Lower leg skin (tissue), 4 donors: ENCODE measurements around the gene C22orf23. TPM values are rescaled to one million over a fixed set of nuclear protein-coding genes. Genes with fewer than 3 reads are reported as not detected.

Experiments
- DNase-seq, 2 donors: peaks; one replicate each; pipeline ENCODE4 v3.0.0-alpha.2; 2019; ENCODE audit warnings: low spot score in 2 of 2
- H3K4me3 ChIP-seq: fragments of 200-600 bp; sonication (generic); 2 replicates; pipeline ENCODE4 v1.5.1; 2017; ENCODE audit warnings: mild to moderate bottlenecking, low read depth; ENCODE audit not compliant: poor library complexity, severe bottlenecking
- POLR2A ChIP-seq, 2 donors: fragments of 450-650 bp; IDR thresholded peaks; one replicate each; pipeline ENCODE4 v1.6.1; 2016 to 2017; ENCODE audit warnings: antibody characterized with exemption in 2 of 2, mild to moderate bottlenecking in 1 of 2, moderate library complexity in 1 of 2
- WGBS, 2 donors: methylation state at CpG; one replicate each; pipeline ENCODE4 v1.1.5; 2018; 5-methylcytosine and 5-hydroxymethylcytosine counted together
- intact Hi-C: fragments of 100-400 bp; cut with DNase I; formaldehyde crosslinking; loops from one replicate; pipeline ENCODE4 v1.15.0; 2023; ENCODE audit warnings: low total_unique reads
- total RNA-seq, 4 donors: library from RNA; depleted of rRNA; stranded (reverse); fragments of >200 nt; gene quantifications; one replicate each; pipeline ENCODE4 v1.1.0, GENCODE V29; 2016
- TF ChIP-seq, protein P1 (sequence below), 3 donors: fragments of 450-650 bp; IDR thresholded peaks; one replicate each; pipeline ENCODE4 v1.5.1; 2016; ENCODE audit warnings: antibody characterized with exemption in 3 of 3, mild to moderate bottlenecking in 3 of 3, moderate library complexity in 2 of 3

Gene C22orf23
- total RNA-seq, 4 donors from 2014 or later, result not detected

DNA sequence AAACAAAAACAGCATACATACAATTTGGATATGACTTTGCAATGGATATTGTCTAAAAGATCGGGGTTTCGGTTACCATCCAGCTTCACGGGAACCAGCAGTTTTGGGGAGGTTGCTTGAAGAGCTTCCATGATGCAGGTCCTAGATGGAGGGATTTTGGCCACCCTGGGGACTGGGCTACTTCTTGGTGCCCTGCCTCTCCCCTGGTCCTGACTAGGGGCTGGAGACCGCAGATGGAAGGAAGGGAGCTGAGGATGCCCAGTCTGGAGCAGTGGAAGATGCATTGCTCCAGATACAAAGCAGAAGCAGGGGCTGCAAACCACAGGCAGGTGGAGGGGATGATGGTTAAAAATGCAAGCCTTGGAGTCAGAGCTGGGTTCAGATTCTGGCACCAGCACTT lies 17.5 kb upstream of the C22orf23 start:
- TF ChIP-seq POLR2A (IDR thresholded peaks at IDR 0.05), result no peak
- TF ChIP-seq, protein P1, sequence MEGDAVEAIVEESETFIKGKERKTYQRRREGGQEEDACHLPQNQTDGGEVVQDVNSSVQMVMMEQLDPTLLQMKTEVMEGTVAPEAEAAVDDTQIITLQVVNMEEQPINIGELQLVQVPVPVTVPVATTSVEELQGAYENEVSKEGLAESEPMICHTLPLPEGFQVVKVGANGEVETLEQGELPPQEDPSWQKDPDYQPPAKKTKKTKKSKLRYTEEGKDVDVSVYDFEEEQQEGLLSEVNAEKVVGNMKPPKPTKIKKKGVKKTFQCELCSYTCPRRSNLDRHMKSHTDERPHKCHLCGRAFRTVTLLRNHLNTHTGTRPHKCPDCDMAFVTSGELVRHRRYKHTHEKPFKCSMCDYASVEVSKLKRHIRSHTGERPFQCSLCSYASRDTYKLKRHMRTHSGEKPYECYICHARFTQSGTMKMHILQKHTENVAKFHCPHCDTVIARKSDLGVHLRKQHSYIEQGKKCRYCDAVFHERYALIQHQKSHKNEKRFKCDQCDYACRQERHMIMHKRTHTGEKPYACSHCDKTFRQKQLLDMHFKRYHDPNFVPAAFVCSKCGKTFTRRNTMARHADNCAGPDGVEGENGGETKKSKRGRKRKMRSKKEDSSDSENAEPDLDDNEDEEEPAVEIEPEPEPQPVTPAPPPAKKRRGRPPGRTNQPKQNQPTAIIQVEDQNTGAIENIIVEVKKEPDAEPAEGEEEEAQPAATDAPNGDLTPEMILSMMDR (IDR thresholded peaks at IDR 0.05), result no peak
- DNase-seq, result no peak
- intact Hi-C loops, result no loop called here
- H3K4me3 ChIP-seq, result no peak overlapping the region
- WGBS, 2 donors, result 92 to 95% methylated on average over 4 of the region's 4 CpGs

DNA sequence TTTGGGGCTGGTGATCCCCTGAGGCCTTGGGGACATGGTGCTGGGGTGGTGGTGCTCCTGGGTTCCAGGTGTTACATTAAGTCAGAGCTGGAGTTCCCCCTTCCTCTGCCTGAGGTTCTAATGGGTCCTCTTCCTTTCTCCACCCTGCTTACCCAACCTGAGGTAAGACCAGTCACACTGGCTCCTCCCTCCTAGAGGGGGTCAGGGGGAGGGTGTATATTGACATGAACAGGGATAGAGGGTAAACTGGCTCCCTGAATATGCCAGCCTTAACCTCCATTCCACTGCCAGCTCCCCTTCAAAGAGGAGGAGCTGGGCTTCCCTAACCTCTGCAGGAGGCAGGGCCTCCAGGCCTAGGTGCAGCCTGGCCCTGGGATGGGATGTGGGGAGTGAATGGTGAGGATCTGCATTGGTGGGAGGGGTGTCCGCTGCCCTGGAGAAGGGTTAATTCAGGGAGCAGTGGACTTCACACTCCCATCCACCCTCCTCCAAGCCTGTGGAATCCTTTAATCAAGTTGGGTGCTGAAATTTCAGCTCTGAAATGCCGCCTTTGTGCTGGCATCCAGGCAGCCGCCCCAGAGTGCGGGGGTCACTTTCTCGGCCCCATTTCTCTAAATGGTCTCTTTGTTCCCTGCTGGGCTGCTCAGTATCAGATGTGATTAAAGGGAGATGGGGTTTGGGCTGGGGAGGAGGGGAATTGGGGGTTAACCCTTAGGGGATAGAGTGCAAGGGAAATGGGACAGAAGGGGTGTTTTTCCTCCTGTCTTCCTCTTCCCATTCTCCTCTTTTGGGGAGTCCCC lies 15.3 kb upstream of the C22orf23 start:
- intact Hi-C loops, result loop anchor here (5.0 kb wide), 1 partner anchor 151 kb away; no protein-coding TSS in a partner anchor
- WGBS, 2 donors, result 91 to 100% methylated on average over 5 of the region's 5 CpGs
- no peak for TF ChIP-seq POLR2A (IDR thresholded peaks at IDR 0.05)
- TF ChIP-seq, protein P1 (IDR thresholded peaks at IDR 0.05), result no peak

DNA sequence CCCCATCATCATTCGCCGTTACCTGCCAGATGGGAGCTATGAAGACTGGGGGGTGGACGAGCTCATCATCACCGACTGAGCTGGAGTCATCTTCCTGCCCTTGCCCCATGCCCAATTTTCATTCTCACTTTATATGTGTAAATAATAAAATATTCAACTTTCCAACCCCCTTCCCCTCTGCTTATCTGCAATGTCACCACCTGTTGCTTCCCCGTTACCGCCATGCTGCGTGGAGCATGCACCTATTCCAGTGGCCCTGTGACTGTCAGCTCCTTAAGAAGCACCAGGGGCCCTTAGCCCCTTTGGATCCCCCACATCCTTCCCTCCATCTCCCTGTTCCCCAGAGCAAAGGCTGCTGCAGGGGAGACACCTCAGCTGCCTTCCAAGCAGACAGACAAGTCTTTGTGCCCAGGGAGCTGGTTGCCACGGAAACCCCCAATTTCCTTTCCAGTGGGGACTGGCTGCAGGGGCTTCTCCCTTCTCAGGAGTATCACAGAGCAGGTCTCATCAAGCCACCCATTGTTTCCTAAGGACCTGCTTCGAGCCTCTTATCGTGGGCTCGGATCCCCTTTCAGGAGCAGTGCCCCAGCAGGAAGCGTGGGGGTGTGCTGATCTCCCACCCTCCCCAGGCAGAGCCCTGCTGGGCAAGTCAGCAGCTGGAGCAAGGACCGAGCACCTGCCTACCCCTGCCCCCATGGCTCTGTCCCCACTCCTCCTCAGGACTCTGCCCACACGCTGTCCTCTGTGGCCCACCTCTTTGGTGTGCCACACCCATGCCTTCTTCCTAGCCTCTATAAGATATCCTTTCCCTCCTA lies 14.4 kb upstream of the C22orf23 start:
- H3K4me3 ChIP-seq, result no peak overlapping the region
- DNase-seq, result no peak
- TF ChIP-seq, protein P1 (IDR thresholded peaks at IDR 0.05), result no peak
- TF ChIP-seq POLR2A (IDR thresholded peaks at IDR 0.05), result no peak
- 91 to 92% methylated on average over 13 to 14 of the region's 14 CpGs for WGBS, 2 donors
- intact Hi-C loops, result loop anchor here (5.0 kb wide), 1 partner anchor 151 kb away; no protein-coding TSS in a partner anchor

More for the DNA sequence above, 15.3 kb upstream of the C22orf23 start:
- no peak for DNase-seq
- no peak overlapping the region for H3K4me3 ChIP-seq

DNA sequence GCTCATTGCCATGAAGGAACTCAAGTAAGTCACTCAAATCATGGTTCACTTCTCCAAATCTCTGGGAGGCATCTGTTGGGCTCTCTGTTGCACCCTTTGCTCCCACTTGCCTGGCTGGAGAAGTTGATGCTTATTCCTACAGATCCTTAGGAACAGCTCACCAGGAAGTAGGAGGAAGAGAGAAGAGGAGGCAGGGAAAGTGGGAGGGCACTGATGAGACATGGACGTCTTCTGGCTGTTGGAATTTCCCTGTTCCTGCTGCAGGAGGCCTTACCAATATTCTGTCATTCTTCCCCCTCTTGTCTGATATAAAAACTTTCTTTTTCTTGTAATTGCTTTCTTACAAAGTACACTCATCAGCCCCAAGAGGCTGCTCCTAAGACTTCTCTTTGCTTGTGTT lies 13.7 kb upstream of the C22orf23 start:
- no peak for TF ChIP-seq POLR2A (IDR thresholded peaks at IDR 0.05)
- TF ChIP-seq, protein P1 (IDR thresholded peaks at IDR 0.05), result no peak
- WGBS, 2 donors, result 63 to 64% methylated on average over 1 of the region's 1 CpG
- H3K4me3 ChIP-seq, result no peak overlapping the region
- intact Hi-C loops, result loop anchor here (5.0 kb wide), 1 partner anchor 150 kb away; no protein-coding TSS in a partner anchor
- DNase-seq, result no peak

DNA sequence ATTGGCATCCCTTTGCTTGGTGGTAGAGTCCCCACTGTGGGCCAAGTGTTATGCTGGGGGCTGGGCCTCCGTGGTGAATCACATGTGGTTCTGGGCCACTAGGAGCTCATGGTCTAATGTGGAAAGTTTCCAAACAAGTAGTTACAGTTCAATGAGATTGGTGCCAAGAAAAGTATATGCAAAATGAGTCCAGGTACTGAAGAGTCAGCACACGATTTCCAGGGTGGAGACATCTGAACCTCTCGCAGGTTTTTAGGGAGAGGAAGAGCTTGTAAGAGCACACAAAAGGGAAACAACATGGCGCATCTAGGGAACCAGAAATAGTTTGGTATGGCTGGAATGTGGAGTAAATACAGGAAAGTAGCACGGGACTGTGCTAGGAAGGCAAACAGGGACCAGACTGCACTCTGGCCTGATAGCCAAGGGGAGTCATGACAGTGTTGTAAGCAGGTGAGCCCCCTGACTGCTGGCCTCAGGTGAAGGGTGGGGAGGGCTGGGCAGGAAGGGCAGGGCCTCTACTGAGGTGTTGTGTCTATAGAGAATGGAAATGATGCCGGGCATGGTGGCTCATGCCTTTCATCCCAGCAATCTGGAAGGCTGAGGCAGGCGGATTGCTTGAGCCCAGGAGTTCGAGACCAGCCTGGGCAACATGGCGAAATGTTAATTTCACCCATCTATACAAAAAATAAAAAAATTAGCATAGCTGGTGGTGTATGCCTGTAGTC lies 12.7 kb upstream of the C22orf23 start:
- no peak overlapping the region for H3K4me3 ChIP-seq
- 66 to 73% methylated on average over 9 of the region's 9 CpGs for WGBS, 2 donors
- TF ChIP-seq, protein P1 (IDR thresholded peaks at IDR 0.05), result no peak
- no peak for TF ChIP-seq POLR2A (IDR thresholded peaks at IDR 0.05)
- intact Hi-C loops, result loop anchor here (5.0 kb wide), 1 partner anchor 149 kb away; no protein-coding TSS in a partner anchor
- no peak for DNase-seq
